Natural killer cell (primary cell): Measurements from ENCODE around the gene PLXNA4. TPM values are rescaled to one million over a fixed set of nuclear protein-coding genes. Genes with fewer than 3 reads are reported as not detected.

ENCODE experiments used
- ATAC-seq, 3 donors: fragments of 150-1000 bp in 2 of 3; fragments of 200-7000 bp in 1 of 3; cut with Tn5 transposase; 1 replicate in 1 of 3; 2 replicates in 2 of 3; pipeline ENCODE4 v1.10.0; 2021; ENCODE audit warnings: mild to moderate bottlenecking in 2 of 3, moderate library complexity in 2 of 3
- DNase-seq, 2 donors: peaks; one replicate each; pipeline versions ENCODE4 v3.0.0 to v3.0.0-alpha.2; 2013 to 2021; ENCODE audit warnings: mixed read lengths in 1 of 2
- H3K27ac ChIP-seq: one replicate; pipeline ENCODE4 v1.5.1; 2013; ENCODE audit warnings: mild to moderate bottlenecking, low read length
- H3K27me3 ChIP-seq: one replicate; pipeline ENCODE4 v1.6.1; 2013; ENCODE audit warnings: low read length; ENCODE audit not compliant: control insufficient read depth, insufficient read depth
- H3K36me3 ChIP-seq: one replicate; pipeline ENCODE4 v1.6.1; 2013; ENCODE audit warnings: low read length; ENCODE audit not compliant: control insufficient read depth, insufficient read depth
- H3K4me1 ChIP-seq: one replicate; pipeline ENCODE4 v1.6.1; 2013; ENCODE audit warnings: low read length; ENCODE audit not compliant: control insufficient read depth, insufficient read depth
- H3K4me3 ChIP-seq: one replicate; pipeline ENCODE4 v1.5.1; 2013; ENCODE audit warnings: low read length
- H3K9me3 ChIP-seq: one replicate; pipeline ENCODE4 v1.6.1; 2013; ENCODE audit warnings: low read length; ENCODE audit not compliant: control insufficient read depth, insufficient read depth
- H3K27ac Mint-ChIP-seq, 2 donors: one replicate each; pipeline ENCODE4 v1.8.0; 2022; ENCODE audit warnings: mild to moderate bottlenecking in 2 of 2, mixed read lengths in 2 of 2, moderate library complexity in 1 of 2
- H3K27me3 Mint-ChIP-seq, 2 donors: one replicate each; pipeline ENCODE4 v1.8.0; 2022; ENCODE audit warnings: low read depth in 2 of 2, mixed read lengths in 2 of 2
- H3K36me3 Mint-ChIP-seq: one replicate; pipeline ENCODE4 v1.8.0; 2022; ENCODE audit warnings: mixed read lengths
- H3K4me1 Mint-ChIP-seq, 2 donors: one replicate each; pipeline ENCODE4 v1.8.0; 2022; ENCODE audit warnings: mixed read lengths in 2 of 2
- H3K4me3 Mint-ChIP-seq: one replicate; pipeline ENCODE4 v1.8.0; 2022; ENCODE audit warnings: mild to moderate bottlenecking, moderate library complexity, mixed read lengths
- H3K9me3 Mint-ChIP-seq, 2 donors: one replicate each; pipeline ENCODE4 v1.8.0; 2022; ENCODE audit warnings: mixed read lengths in 2 of 2
- CTCF ChIP-seq: fragments of 200-600 bp; IDR thresholded peaks from one replicate; pipeline ENCODE4 v1.8.0; 2022; ENCODE audit warnings: antibody characterized with exemption
- WGBS: methylation state at CpG from one replicate; pipeline ENCODE4 v1.1.7; 2013; ENCODE audit warnings: missing lambda C conversion rate; ENCODE audit not compliant: insufficient coverage; 5-methylcytosine and 5-hydroxymethylcytosine counted together
- intact Hi-C: fragments of 100-400 bp; cut with micrococcal nuclease; formaldehyde crosslinking; loops from one replicate; pipeline ENCODE4 v1.14.2; 2022
- total RNA-seq, 4 donors: library from RNA; stranded (reverse); fragments of 120-200 nt in 1 of 4; gene quantifications; one replicate each; pipeline versions ENCODE4 v1.2.3 to v1.2.4, GENCODE V29; 2013 to 2022

PLXNA4 gene
- total RNA-seq, 3 donors from 2014 or later (not counting 1 experiment from before 2014, with no cell fraction given) = 5.1 to 15.3 (median 10.9) TPM

GRCh38 chr7:132394283-132395198 lies 181.7 kb downstream of the PLXNA4 start:
- Mint-ChIP-seq H3K36me3 (no peaks in the 10 kb centered on the region), H3K27ac (peak overlapping the region in 1 of 2 donors; percentile 13), H3K4me1 (peaks cover 28 to 33% of the 10 kb centered on the region in 2 donors), H3K9me3 (no peaks in the 10 kb centered on the region), H3K27me3 (peaks cover 9 to 11% of the 10 kb centered on the region in 2 donors), H3K4me3 (peak overlapping the region; percentile 32)
- Histone ChIP-seq H3K27ac (no peak overlapping the region), H3K9me3 (no peaks in the 10 kb centered on the region), H3K4me3 (no peak overlapping the region), H3K36me3 (no peaks in the 10 kb centered on the region), H3K4me1 (peaks cover 16% of the 10 kb centered on the region), H3K27me3 (no peaks in the 10 kb centered on the region)
- 68% methylated on average over 7 of the region's 7 CpGs for WGBS
- intact Hi-C loops = loop anchor here (1.0 kb wide), 2 partner anchors 76 to 186 kb away; no protein-coding TSS in a partner anchor
- peak; percentile 74 to 95 (median 94) for ATAC-seq
- TF ChIP-seq CTCF = peak; percentile 79
- DNase-seq = peak; percentile 21 to 75

GRCh38 chr7:132393789-132394261 lies 182.4 kb downstream of the PLXNA4 start:
- H3K9me3 Mint-ChIP-seq = no peaks in the 10 kb centered on the region
- H3K36me3 Mint-ChIP-seq = no peaks in the 10 kb centered on the region
- H3K4me1 ChIP-seq = peaks cover 16% of the 10 kb centered on the region
- intact Hi-C loops = loop anchor here (1.0 kb wide), 2 partner anchors 76 to 186 kb away; no protein-coding TSS in a partner anchor
- H3K36me3 ChIP-seq = no peaks in the 10 kb centered on the region
- H3K27me3 Mint-ChIP-seq = peaks cover 11 to 17% of the 10 kb centered on the region in 2 donors
- no peak overlapping the region for H3K4me3 Mint-ChIP-seq
- H3K4me1 Mint-ChIP-seq = peaks cover 23 to 28% of the 10 kb centered on the region in 2 donors
- H3K9me3 ChIP-seq = no peaks in the 10 kb centered on the region
- H3K4me3 ChIP-seq = no peak overlapping the region
- H3K27ac ChIP-seq = no peak overlapping the region
- ATAC-seq (peak in 2 of 3 donors; percentile 15), DNase-seq (no peak)
- H3K27ac Mint-ChIP-seq = peak overlapping the region in 1 of 2 donors; percentile 13
- no peaks in the 10 kb centered on the region for H3K27me3 ChIP-seq
- TF ChIP-seq CTCF = no peak
- 83% methylated on average over 8 of the region's 9 CpGs for WGBS

GRCh38 chr7:132392713-132393112 lies 183.6 kb downstream of the PLXNA4 start:
- DNase-seq (no peak), ATAC-seq (no peak)
- Histone ChIP-seq H3K36me3 (no peaks in the 10 kb centered on the region), H3K4me1 (peaks cover 16% of the 10 kb centered on the region), H3K27ac (no peak overlapping the region), H3K4me3 (no peak overlapping the region), H3K9me3 (no peaks in the 10 kb centered on the region), H3K27me3 (no peaks in the 10 kb centered on the region)
- Mint-ChIP-seq H3K4me1 (peaks cover 23 to 28% of the 10 kb centered on the region in 2 donors), H3K4me3 (no peak overlapping the region), H3K36me3 (no peaks in the 10 kb centered on the region), H3K9me3 (no peaks in the 10 kb centered on the region), H3K27me3 (peaks cover 11 to 17% of the 10 kb centered on the region in 2 donors), H3K27ac (no peak overlapping the region)
- intact Hi-C loops = no loop called here
- TF ChIP-seq CTCF = no peak
- WGBS = 89% methylated on average over 8 of the region's 8 CpGs
